Thoracic aorta (tissue), 2 donors: ENCODE results near the gene IL6R. TPM values are rescaled to one million over a fixed set of nuclear protein-coding genes. Genes with fewer than 3 reads are reported as not detected.

Source experiments
- ATAC-seq: fragments of 150-250 bp; one replicate; pipeline ENCODE4 v1.8.0; 2017; ENCODE audit warnings: low read depth; ENCODE audit not compliant: insufficient number of reproducible peaks, low FRiP score
- DNase-seq: peaks from one replicate; pipeline ENCODE4 v3.0.0-alpha.2; 2020; ENCODE audit warnings: low spot score
- H3K27ac ChIP-seq, 2 donors: fragments of 200-600 bp; sonication (generic); 1 replicate in 1 of 2; 2 replicates in 1 of 2; pipeline ENCODE4 v1.5.1; 2016; ENCODE audit warnings: mild to moderate bottlenecking in 2 of 2, moderate library complexity in 2 of 2
- H3K27me3 ChIP-seq: fragments of 200-600 bp; sonication (generic); replicated peaks from 2 replicates; pipeline ENCODE4 v1.6.0; 2016; ENCODE audit warnings: mild to moderate bottlenecking; ENCODE audit not compliant: insufficient read depth
- H3K36me3 ChIP-seq: fragments of 200-600 bp; sonication (generic); one replicate; pipeline ENCODE4 v1.5.1; 2016
- H3K4me1 ChIP-seq, 2 donors: fragments of 200-600 bp; sonication (generic); 1 replicate in 1 of 2; 2 replicates in 1 of 2; pipeline versions ENCODE4 v1.5.1 to v1.6.0; 2016; ENCODE audit warnings: low read depth in 2 of 2, mild to moderate bottlenecking in 1 of 2; ENCODE audit not compliant: control insufficient read depth in 1 of 2
- H3K4me3 ChIP-seq: fragments of 200-600 bp; sonication (generic); 2 replicates; pipeline ENCODE4 v1.5.1; 2016; ENCODE audit warnings: mild to moderate bottlenecking
- H3K9me3 ChIP-seq: fragments of 200-600 bp; sonication (generic); 2 replicates; pipeline ENCODE4 v1.5.1; 2016
- CTCF ChIP-seq: fragments of 200-600 bp; sonication (generic); IDR thresholded peaks from one replicate; pipeline ENCODE4 v1.5.1; 2019; ENCODE audit warnings: antibody characterized with exemption
- total RNA-seq, 2 donors: library from RNA; depleted of rRNA; stranded (reverse); fragments of >200 nt; gene quantifications; one replicate each; pipeline versions ENCODE4 v1.1.0 to v1.2.3, GENCODE V29; 2016

IL6R gene
- total RNA-seq, 2 donors from 2014 or later, result 25.8 to 48.3 TPM

GRCh38 chr1:154466206-154466605 is 61.1 kb downstream of the IL6R start:
- no peak overlapping the region for H3K4me3 ChIP-seq
- ATAC-seq (no peak), DNase-seq (no peak)
- no peaks in the 10 kb centered on the region for H3K27me3 ChIP-seq
- peaks cover 0 to 11% of the 10 kb centered on the region in 2 donors for H3K4me1 ChIP-seq
- H3K36me3 ChIP-seq, result no peaks in the 10 kb centered on the region
- H3K27ac ChIP-seq, result no peak overlapping the region
- no peak for TF ChIP-seq CTCF
- H3K9me3 ChIP-seq, result no peaks in the 10 kb centered on the region

- Histone ChIP-seq H3K4me3 (no peak overlapping the region), H3K9me3 (no peaks in the 10 kb centered on the region), H3K4me1 (peaks cover 0 to 11% of the 10 kb centered on the region in 2 donors), H3K27me3 (no peaks in the 10 kb centered on the region), H3K27ac (no peak overlapping the region), H3K36me3 (no peaks in the 10 kb centered on the region)
- no peak for ATAC-seq
- DNase-seq, result no peak
- TF ChIP-seq CTCF, result no peak
Observed at GRCh38 chr1:154466921-154467417, 61.8 kb downstream of the IL6R start.

- Histone ChIP-seq H3K4me3 (no peak overlapping the region), H3K9me3 (no peaks in the 10 kb centered on the region), H3K4me1 (peaks cover 0 to 11% of the 10 kb centered on the region in 2 donors), H3K36me3 (no peaks in the 10 kb centered on the region), H3K27me3 (no peaks in the 10 kb centered on the region), H3K27ac (no peak overlapping the region)
- no peak for TF ChIP-seq CTCF
- ATAC-seq (no peak), DNase-seq (no peak)
Observed at GRCh38 chr1:154467434-154468102, 62.4 kb downstream of the IL6R start.

- H3K4me3 ChIP-seq, result no peak overlapping the region
- no peak for TF ChIP-seq CTCF
- ATAC-seq (no peak), DNase-seq (no peak)
- peaks cover 0 to under 1% of the 10 kb centered on the region in 2 donors for H3K4me1 ChIP-seq
- no peak overlapping the region for H3K27ac ChIP-seq
- H3K27me3 ChIP-seq, result no peaks in the 10 kb centered on the region
- H3K9me3 ChIP-seq, result no peaks in the 10 kb centered on the region
- H3K36me3 ChIP-seq, result no peaks in the 10 kb centered on the region
Observed at GRCh38 chr1:154468535-154469250, 63.5 kb downstream of the IL6R start.

GRCh38 chr1:154469844-154470560 is 64.9 kb downstream of the IL6R start:
- no peaks in the 10 kb centered on the region for H3K9me3 ChIP-seq
- H3K4me1 ChIP-seq, result no peaks in the 10 kb centered on the region
- H3K4me3 ChIP-seq, result no peak overlapping the region
- H3K36me3 ChIP-seq, result no peaks in the 10 kb centered on the region
- ATAC-seq (no peak), DNase-seq (no peak)
- H3K27me3 ChIP-seq, result no peaks in the 10 kb centered on the region
- H3K27ac ChIP-seq, result no peak overlapping the region
- no peak for TF ChIP-seq CTCF
